IPS-11a (cell line): ENCODE data around the gene PCDHGB3.
A peak's percentile ranks its signal among the peaks of the same experiment; 100 is the strongest.
"Not testable (repeated sequence)": the region's sequence is repeated elsewhere in the genome, so short reads cannot be mapped to it uniquely, and the experiment has no call there.

Experiments used
- H3K4me3 ChIP-seq: one replicate; pipeline ENCODE4 v1.5.1; 2013; ENCODE audit warnings: low read depth, low read length, control low read depth

The PCDHGB3 gene

DNA sequence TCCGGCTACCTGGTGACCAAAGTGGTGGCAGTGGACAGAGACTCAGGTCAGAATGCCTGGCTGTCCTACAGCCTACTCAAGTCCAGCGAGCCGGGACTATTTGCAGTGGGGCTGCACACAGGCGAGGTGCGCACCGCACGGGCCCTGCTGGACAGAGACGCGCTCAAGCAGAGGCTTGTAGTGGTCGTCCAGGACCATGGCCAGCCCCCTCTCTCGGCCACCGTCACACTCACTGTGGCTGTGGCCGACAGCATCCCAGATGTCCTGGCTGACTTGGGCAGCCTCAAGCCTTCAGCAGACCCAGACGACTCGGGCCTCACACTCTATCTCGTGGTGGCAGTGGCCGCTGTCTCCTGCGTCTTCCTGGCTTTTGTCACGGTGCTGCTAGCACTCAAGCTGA lies 13.1 kb upstream of the PCDHGB3 start:
- no peak overlapping the region for H3K4me3 ChIP-seq

DNA sequence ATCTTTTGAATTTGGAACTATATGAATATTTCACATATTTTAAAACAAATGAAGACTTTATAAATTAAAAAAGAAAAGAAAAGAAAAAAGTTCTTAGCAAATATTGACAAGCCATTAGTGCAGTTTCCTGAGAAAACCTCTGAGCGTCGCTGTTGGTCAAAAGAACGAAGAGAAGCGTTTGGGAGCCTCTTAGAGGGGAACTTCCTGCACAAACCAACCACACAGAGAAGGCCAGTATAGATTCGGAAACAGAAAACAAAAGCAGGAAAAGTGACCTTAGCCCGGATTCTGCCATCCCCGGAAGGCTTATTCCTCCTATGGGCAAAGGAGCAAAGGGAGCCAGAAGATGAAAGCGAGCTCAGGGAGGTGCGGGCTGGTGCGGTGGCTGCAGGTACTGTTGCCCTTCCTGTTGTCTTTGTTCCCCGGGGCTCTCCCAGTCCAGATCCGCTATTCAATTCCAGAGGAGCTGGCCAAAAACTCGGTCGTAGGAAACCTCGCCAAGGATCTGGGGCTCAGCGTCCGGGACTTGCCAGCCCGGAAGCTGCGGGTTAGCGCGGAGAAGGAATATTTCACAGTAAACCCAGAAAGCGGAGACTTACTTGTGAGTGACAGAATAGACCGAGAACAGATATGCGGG lies 10.1 kb upstream of the PCDHGB3 start, which contains the start of gene PCDHGB2:
Gene PCDHGB2, plus strand, starts transcription at position 205 of the 637 bp plus-strand sequence. Its CDS starts 142 bp downstream, at position 347.
- H3K4me3 ChIP-seq, result no peak within 1 kb of the TSS

DNA sequence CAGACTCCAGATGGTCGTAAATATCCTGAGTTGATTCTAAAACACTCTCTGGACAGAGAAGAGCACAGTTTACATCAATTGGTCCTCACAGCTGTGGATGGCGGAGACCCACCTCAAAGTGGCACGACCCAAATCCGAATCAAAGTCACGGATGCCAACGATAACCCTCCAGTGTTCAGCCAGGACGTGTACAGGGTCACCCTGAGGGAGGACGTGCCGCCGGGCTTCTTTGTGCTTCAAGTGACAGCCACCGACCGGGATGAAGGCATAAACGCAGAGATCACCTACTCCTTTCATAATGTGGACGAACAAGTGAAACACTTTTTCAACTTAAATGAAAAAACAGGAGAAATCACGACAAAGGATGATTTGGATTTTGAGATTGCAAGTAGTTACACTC lies 9.4 kb upstream of the PCDHGB3 start:
- H3K4me3 ChIP-seq, result no peak overlapping the region

DNA sequence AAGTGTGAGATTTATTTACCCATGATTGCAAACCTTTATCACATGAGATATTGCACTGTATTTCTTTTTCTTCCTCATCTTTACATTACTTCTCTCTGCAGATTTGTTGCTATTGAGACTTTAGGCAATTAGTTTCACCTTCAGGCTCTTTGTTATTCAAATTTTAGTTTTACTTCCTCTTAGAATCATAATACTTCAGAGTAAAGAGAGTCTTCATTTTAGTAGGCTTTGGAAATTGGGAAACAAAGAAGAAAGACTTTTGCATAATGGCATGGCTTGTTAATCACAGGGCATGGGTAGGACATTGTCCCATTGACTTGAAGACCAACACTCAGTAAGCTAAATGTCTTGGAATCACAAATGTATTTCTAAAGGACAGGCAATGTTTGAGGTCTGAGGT lies 7.3 kb upstream of the PCDHGB3 start:
- H3K4me3 ChIP-seq, result no peak overlapping the region

DNA sequence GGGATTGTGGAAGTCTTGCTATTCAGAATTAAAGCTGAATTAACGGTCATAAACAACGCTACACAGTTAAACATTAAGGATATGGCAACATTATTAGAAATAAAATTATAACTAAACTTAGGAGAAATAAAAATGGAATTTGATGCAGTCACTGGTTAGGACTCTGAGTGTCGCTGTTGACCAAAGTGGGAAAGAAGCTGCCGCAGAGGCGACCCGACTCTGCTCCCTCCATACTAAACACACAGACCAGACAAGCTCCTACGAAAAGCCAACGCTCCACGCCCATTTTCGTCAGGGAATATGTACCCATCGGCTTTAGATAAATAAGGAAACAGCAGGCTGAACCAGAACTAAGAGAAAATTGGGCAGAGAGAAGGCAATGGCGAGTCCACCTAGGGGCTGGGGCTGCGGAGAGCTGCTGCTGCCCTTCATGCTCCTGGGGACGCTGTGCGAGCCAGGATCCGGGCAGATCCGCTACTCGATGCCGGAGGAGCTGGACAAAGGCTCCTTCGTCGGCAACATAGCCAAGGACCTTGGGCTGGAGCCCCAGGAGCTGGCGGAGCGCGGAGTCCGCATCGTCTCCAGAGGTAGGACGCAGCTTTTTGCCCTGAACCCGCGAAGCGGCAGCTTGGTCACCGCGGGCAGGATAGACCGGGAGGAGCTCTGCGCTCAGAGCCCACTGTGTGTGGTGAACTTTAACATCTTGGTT lies 5.9 kb upstream of the PCDHGB3 start, which contains the start of gene PCDHGA5:
Gene PCDHGA5, plus strand, starts transcription at position 211 of the 709 bp plus-strand sequence. Its CDS starts 169 bp downstream, at position 380.
- no peak within 1 kb of the TSS for H3K4me3 ChIP-seq

DNA sequence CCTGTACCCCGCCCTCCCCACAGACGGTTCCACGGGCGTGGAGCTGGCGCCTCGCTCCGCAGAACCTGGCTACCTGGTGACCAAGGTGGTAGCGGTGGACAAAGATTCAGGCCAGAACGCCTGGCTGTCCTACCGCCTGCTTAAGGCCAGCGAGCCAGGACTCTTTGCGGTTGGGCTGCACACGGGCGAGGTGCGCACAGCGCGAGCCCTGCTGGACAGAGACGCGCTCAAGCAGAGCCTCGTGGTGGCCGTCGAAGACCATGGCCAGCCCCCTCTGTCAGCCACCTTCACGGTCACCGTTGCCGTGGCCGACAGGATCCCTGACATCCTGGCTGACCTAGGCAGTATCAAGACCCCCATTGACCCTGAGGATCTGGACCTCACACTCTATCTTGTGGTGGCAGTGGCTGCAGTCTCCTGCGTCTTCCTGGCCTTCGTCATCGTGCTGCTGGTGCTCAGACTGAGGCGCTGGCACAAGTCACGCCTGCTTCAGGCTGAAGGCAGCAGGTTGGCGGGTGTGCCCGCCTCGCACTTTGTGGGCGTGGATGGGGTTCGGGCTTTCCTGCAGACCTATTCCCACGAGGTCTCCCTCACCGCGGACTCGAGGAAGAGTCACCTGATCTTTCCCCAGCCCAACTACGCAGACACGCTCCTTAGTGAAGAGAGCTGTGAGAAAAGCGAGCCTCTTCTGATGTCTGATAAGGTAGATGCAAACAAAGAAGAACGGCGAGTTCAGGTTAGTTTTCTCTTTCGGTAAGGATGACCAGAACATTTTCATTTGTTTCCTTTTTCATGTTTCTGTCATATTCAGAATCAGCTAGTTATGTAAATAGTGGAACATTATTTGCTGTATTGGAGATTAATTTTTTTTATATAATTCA lies 3.8 kb upstream of the PCDHGB3 start:
- H3K4me3 ChIP-seq, result no peak overlapping the region

DNA sequence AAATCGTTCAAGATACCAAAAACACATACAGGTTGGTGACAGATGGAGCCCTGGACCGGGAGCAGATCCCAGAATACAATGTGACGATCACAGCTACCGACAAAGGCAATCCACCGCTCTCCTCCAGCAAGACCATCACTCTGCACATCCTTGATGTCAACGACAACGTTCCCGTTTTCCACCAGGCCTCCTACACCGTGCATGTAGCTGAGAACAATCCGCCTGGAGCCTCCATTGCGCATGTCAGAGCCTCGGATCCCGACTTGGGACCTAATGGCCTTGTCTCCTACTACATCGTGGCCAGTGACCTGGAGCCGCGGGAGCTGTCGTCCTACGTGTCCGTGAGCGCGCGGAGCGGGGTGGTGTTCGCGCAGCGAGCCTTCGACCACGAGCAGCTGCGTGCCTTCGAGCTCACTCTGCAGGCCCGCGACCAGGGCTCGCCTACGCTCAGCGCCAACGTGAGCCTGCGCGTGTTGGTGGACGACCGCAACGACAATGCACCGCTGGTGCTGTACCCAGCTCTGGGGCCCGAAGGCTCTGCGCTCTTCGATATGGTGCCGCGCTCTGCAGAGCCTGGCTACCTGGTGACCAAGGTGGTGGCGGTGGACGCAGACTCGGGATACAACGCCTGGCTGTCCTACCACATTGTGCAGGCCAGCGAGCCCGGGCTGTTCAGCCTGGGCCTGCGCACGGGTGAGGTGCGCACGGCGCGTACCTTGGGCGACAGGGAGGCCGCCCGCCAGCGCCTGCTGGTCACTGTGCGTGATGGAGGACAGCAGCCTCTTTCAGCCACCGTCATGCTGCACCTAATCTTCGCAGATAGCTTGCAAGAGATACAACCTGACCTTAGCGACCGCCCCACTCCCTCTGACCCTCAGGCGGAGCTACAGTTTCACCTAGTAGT lies 1.8 kb downstream of the PCDHGB3 start:
- H3K4me3 ChIP-seq, result no peak overlapping the region

DNA sequence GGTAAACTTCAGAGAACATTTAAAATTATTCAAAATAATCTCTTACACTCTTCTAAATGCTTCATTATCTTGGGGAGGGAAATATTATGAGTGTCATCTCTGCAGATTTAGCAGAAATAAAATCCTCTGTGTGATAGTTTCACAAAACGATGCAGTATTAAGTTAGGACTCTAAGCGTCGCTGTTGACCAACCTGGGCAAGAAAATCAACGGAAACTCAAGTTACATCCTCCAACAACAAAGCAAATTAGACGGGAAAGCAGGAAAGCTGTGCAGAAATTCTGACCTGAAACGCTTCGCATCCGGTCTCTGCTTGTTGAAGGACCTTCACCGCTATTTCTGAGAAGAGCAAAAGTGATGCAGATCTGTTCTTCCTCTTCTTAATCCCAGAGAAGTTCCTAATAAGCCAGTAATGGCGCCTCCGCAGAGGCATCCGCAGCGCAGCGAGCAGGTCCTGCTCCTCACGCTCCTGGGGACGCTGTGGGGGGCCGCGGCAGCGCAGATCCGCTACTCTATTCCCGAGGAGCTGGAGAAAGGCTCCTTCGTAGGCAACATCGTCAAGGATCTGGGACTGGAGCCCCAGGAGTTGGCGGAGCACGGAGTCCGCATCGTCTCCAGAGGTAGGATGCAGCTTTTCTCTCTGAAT lies 3.8 kb downstream of the PCDHGB3 start, which contains the start of gene PCDHGA6:
Gene PCDHGA6, plus strand, starts transcription at position 219 of the 645 bp plus-strand sequence. Its CDS starts 193 bp downstream, at position 412.
- H3K4me3 ChIP-seq, result no peak within 1 kb of the TSS

DNA sequence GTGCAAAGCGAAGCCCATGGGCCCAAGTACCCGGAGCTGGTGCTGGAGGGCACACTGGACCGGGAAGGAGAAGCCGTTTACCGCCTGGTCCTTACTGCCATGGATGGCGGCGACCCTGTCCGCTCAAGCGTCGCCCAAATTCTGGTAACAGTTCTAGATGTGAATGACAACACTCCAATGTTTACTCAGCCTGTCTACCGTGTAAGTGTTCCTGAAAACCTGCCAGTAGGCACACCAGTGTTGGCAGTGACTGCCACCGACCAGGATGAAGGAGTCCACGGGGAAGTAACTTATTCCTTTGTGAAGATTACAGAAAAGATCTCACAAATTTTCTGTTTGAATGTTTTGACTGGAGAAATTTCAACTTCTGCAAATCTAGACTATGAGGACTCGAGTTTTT lies 4.6 kb downstream of the PCDHGB3 start:
- H3K4me3 ChIP-seq, result no peak overlapping the region

DNA sequence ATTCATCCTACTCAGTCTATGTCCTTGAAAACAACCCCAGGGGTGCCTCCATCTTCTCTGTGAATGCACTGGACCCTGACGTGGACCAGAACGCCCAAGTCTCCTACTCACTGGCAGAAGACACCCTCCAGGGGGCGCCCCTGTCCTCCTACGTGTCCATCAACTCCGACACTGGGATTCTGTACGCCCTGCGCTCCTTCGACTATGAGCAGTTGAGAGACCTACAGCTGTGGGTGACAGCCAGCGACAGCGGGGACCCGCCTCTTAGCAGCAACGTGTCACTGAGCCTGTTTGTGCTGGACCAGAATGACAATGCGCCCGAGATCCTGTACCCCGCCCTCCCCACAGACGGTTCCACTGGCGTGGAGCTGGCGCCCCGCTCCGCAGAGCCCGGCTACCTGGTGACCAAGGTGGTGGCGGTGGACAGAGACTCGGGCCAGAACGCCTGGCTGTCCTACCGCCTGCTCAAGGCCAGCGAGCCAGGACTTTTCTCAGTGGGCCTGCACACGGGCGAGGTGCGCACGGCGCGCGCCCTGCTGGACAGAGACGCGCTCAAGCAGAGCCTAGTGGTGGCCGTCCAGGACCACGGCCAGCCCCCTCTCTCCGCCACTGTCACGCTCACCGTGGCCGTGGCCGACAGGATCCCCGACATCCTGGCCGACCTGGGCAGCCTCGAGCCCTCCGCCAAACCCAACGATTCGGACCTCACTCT lies 5.6 kb downstream of the PCDHGB3 start:
- H3K4me3 ChIP-seq, result not testable (repeated sequence)

DNA sequence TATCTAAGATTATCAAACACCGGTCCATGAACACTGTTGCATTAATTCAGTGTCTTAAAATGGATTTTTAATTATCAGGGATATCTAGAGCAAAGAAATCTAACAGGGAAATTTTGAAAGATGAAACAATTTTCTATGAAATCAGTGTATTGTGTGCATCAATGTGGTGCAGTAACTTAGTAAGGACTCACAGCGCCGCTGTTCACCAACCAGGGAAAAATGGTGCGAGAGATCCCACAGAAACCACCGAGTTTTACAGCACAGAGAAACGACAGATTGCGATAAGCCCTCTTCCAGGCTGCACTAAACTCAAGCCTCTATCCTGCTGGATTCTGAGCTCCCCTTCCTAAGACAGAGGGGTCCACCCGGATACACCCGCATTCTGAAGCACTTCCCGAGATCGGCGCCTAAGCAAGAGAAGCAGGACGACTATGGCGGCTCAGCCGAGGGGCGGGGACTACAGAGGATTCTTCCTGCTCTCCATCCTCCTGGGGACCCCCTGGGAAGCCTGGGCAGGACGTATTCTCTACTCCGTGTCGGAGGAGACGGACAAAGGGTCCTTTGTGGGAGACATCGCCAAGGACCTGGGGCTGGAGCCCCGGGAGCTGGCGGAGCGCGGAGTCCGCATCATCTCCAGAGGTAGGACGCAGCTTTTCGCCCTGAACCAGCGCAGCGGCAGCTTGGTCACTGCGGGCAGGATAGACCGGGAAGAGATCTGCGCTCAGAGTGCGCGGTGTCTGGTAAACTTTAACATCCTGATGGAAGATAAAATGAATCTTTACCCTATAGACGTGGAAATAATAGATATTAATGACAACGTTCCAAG lies 12.6 kb downstream of the PCDHGB3 start, which contains the start of gene PCDHGA7:
Gene PCDHGA7, plus strand, starts transcription at position 274 of the 826 bp plus-strand sequence. Its CDS starts 158 bp downstream, at position 432.
- no peak within 1 kb of the TSS for H3K4me3 ChIP-seq

DNA sequence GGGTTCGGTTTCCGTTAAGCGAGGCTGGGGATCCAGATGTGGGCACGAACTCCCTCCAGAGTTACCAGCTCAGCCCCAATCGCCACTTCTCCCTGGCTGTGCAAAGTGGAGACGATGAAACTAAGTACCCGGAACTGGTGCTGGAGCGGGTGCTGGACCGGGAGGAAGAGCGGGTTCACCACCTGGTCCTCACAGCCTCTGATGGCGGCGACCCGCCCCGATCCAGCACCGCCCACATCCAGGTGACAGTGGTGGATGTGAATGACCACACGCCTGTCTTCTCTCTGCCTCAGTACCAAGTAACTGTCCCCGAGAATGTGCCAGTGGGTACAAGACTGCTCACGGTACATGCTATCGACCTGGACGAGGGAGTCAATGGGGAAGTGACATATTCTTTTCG lies 13.3 kb downstream of the PCDHGB3 start:
- H3K4me3 ChIP-seq, result no peak overlapping the region

DNA sequence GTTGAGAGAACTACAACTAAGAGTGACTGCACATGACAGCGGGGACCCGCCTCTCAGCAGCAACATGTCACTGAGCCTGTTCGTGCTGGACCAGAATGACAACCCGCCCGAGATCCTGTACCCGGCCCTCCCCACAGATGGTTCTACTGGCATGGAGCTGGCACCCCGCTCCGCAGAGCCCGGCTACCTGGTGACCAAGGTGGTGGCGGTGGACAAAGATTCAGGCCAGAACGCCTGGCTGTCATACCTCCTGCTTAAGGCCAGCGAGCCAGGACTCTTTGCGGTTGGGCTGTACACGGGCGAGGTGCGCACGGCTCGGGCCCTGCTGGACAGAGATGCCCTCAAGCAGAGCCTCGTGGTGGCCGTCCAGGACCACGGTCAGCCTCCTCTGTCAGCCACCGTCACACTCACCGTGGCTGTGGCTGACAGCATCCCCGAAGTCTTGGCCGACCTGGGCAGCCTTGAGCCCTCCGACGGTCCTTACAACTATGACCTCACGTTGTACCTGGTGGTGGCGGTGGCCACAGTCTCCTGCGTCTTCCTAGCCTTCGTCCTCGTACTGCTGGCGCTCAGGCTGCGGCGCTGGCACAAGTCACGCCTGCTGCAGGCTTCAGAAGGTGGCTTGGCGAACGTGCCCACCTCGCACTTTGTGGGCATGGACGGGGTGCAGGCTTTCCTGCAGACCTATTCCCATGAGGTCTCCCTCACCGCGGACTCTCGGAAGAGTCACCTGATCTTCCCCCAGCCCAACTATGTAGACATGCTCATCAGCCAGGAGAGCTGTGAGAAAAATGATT lies 14.6 kb downstream of the PCDHGB3 start:
- H3K4me3 ChIP-seq, result no peak overlapping the region

DNA sequence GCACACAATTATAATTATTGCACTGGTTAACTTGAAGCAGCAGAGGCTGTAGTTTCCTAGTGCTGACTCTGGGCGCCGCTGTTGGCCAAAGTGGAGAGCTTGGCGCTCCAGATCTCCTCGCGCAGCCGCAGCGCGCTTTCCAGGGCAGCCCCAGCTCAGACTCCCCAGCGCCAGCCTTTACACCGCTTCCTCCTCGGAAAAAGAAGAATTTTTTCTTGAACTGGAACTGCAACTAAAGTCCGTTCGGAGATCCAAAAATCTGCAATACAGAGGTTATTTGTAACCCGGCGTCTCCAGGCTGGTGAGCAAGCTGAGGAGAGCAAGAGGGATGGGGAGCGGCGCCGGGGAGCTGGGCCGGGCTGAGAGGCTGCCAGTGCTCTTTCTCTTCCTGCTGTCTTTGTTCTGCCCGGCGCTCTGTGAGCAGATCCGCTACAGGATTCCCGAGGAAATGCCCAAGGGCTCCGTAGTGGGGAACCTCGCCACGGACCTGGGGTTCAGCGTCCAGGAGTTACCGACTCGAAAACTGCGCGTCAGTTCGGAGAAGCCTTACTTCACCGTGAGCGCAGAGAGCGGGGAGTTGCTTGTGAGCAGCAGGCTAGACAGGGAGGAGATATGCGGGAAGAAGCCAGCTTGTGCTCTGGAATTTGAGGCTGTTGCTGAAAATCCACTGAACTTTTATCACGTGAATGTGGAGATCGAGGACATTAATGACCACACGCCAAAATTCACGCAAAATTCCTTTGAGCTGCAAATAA lies 17.7 kb downstream of the PCDHGB3 start, which contains the start of gene PCDHGB4:
Gene PCDHGB4, plus strand, starts transcription at position 142 of the 755 bp plus-strand sequence. Its CDS starts 187 bp downstream, at position 329.
- H3K4me3 ChIP-seq, result peak within 1 kb of the TSS; percentile 25

DNA sequence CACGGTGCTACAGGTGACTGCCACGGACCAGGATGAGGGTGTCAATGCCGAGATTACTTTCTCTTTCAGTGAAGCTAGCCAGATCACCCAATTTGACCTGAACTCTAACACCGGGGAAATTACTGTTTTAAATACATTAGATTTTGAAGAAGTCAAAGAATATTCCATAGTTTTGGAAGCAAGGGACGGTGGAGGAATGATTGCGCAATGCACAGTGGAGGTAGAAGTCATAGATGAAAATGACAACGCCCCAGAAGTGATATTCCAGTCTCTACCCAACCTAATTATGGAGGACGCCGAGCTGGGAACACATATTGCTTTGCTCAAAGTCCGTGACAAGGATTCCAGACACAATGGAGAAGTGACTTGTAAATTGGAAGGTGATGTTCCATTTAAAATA lies 18.6 kb downstream of the PCDHGB3 start:
- H3K4me3 ChIP-seq, result no peak overlapping the region
